Measurements from ENCODE around the gene SLC29A1. TPM values are rescaled to one million over a fixed set of nuclear protein-coding genes. Genes with fewer than 3 reads are reported as not detected.

The SLC29A1 gene
- total and polyA plus RNA-seq, 2 donors (not counting 3 experiments of a cell fraction or from before 2014, with no cell fraction given): 202 to 539 TPM

DNA sequence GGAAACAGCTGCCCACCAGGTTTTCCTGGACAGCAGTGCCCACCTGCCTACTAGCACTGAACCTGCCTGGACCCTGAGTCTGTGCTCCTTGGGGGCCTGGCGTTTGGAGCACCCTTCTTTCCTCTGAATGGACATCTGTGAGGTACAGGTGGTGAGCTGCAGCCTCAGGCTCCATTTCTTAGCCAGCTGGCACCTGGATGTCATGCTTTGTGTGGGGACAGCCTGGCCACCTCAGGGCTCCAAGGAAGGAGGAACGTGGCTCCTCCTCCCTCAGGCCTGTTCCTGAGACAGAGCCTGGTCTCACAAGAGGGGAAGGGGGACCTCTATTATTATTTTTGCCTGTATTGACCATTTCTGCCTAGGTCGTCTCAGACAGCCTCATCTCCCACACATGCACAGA lies 54.9 kb downstream of the SLC29A1 start:
- no TSS peak for BruUV-seq (replicated peaks)
- POLR2A ChIA-PET: no interaction called here
- dilution Hi-C loops (cut with MboI; ENCODE audit: extremely low pct_ligation_motif_present, low sequenced_read_pairs): no loop called here

More for the DNA sequence above, 54.9 kb downstream of the SLC29A1 start:
- CTCF ChIA-PET: interaction anchor here (0.7 to 3.0 kb wide), 6 partner anchors 9 to 60 kb away, joined by 3 to 12 read pairs (median 3); partner anchors contain the start of gene AARS2
- Histone ChIP-seq H3K9me1 (replicated peaks; ENCODE audit: control insufficient read depth, extremely low read depth, insufficient read depth, low read length) (no peaks in the 10 kb centered on the region), H3K27ac (ENCODE audit: insufficient read depth, low read depth, low read length) (no peak overlapping the region), H3K36me3 (ENCODE audit: control insufficient read depth in 2 of 2, extremely low read depth in 1 of 2, insufficient read depth in 2 of 2, low read length in 2 of 2) (no peaks in the 10 kb centered on the region), H3K4me2 (ENCODE audit: insufficient read depth, low read length) (no peak overlapping the region), H3K79me2 (ENCODE audit: control insufficient read depth, insufficient read depth, low read length) (no peaks in the 10 kb centered on the region), H2AFZ (ENCODE audit: low read depth, low read length) (no peak overlapping the region), H3K4me3 (replicated peaks in 1 of 3; ENCODE audit: insufficient read depth in 1 of 3, low read depth in 1 of 3, low read length in 3 of 3) (no peak overlapping the region), H3K9me3 (replicated peaks; ENCODE audit: control insufficient read depth, insufficient read depth, low read length) (no peaks in the 10 kb centered on the region), H3K27me3 (ENCODE audit: control insufficient read depth in 2 of 2, insufficient read depth in 2 of 2, low read length in 2 of 2) (peaks cover 16 to 23% of the 10 kb centered on the region in 2 experiments), H3K4me1 (ENCODE audit: control insufficient read depth, extremely low read depth, insufficient read depth, low read length) (no peaks in the 10 kb centered on the region), H3K9ac (replicated peaks; ENCODE audit: extremely low read depth, insufficient read depth, low read length) (no peak overlapping the region), H4K20me1 (replicated peaks; ENCODE audit: control insufficient read depth, extremely low read depth, insufficient read depth, low read length) (no peaks in the 10 kb centered on the region)
- intact Hi-C loops (cut with micrococcal nuclease): no loop called here
- TF ChIP-seq, protein P1, sequence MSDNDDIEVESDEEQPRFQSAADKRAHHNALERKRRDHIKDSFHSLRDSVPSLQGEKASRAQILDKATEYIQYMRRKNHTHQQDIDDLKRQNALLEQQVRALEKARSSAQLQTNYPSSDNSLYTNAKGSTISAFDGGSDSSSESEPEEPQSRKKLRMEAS (IDR thresholded peaks at IDR 0.05; ENCODE audit: insufficient read depth, insufficient read length): no peak
- TF ChIP-seq JUN (IDR thresholded peaks at IDR 0.05; ENCODE audit: borderline replicate concordance, insufficient read depth, insufficient read length, low read depth) (no peak), FOS (IDR thresholded peaks at IDR 0.05; ENCODE audit: borderline replicate concordance, insufficient read depth, low read length) (no peak), EZH2 (IDR thresholded peaks at IDR 0.05; ENCODE audit: borderline replicate concordance, low read depth, low read length, severe bottlenecking) (no peak), GATA2 (IDR thresholded peaks at IDR 0.05; ENCODE audit: insufficient read depth, insufficient read length, low read depth, low read length) (no peak), POLR2AphosphoS5 (IDR thresholded peaks at IDR 0.05; ENCODE audit: insufficient read depth, low read depth, low read length) (no peak), POLR2A (IDR thresholded peaks at IDR 0.05; ENCODE audit: low read depth, low read length) (no peak), MYC (IDR thresholded peaks at IDR 0.05; ENCODE audit: low read depth, low read length) (no peak)
- TF ChIP-seq, protein P2, sequence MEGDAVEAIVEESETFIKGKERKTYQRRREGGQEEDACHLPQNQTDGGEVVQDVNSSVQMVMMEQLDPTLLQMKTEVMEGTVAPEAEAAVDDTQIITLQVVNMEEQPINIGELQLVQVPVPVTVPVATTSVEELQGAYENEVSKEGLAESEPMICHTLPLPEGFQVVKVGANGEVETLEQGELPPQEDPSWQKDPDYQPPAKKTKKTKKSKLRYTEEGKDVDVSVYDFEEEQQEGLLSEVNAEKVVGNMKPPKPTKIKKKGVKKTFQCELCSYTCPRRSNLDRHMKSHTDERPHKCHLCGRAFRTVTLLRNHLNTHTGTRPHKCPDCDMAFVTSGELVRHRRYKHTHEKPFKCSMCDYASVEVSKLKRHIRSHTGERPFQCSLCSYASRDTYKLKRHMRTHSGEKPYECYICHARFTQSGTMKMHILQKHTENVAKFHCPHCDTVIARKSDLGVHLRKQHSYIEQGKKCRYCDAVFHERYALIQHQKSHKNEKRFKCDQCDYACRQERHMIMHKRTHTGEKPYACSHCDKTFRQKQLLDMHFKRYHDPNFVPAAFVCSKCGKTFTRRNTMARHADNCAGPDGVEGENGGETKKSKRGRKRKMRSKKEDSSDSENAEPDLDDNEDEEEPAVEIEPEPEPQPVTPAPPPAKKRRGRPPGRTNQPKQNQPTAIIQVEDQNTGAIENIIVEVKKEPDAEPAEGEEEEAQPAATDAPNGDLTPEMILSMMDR (IDR thresholded peaks at IDR 0.05; ENCODE audit: extremely low read depth in 1 of 2, insufficient read depth in 1 of 2, low read depth in 1 of 2, low read length in 2 of 2): no peak
- DNase-seq (ENCODE audit: low read depth, low spot score): no peak
- FAIRE-seq: no peak
